DND-41 (cell line): ENCODE results near the gene TRIM29.

Experiments
- CTCF ChIP-seq: IDR thresholded peaks from 2 replicates; pipeline ENCODE4 v1.5.1; 2012; ENCODE audit warnings: borderline replicate concordance, low read length, moderate library complexity, mild to moderate bottlenecking; ENCODE audit not compliant: poor library complexity, severe bottlenecking; ENCODE audit errors: extremely low read depth
- EZH2 ChIP-seq: IDR thresholded peaks from 3 replicates; pipeline ENCODE4 v1.6.1; 2012; ENCODE audit warnings: borderline replicate concordance, low read depth, mild to moderate bottlenecking, moderate library complexity, low read length, inconsistent platforms; ENCODE audit not compliant: severe bottlenecking

- TF ChIP-seq EZH2: no peak
- TF ChIP-seq CTCF: no peak
Measured at GRCh38 chr11:120124355-120124754, 13.6 kb downstream of the TRIM29 start.
